ENCODE data around the gene GAPVD1. TPM values are rescaled to one million over a fixed set of nuclear protein-coding genes. Genes with fewer than 3 reads are reported as not detected.
"Not testable (repeated sequence)": the region's sequence is repeated elsewhere in the genome, so short reads cannot be mapped to it uniquely, and the experiment has no call there.

GAPVD1 gene
- total RNA-seq, 1 experiment from 2014 or later: 53.1 TPM

DNA sequence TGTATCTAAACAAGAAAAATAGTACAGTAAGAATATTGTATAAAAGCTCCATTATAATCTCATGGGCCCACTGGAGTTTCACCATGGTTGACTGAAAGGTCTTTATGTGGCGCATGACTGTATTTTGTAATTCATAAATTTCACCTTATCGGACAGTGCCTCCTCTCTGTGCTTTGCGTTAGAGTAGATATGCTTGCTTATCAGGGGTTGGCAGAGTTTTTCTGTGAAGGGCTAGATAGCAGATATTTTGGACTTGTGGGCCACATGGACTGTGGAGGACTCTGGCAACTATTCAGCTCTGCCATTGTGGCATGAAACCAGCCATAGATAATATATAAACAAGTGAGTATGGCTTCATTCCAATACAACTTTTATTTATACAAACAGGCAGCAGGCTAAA is 23.2 kb downstream of the GAPVD1 start:
- Histone ChIP-seq H3K9me3 (ENCODE audit: control insufficient read depth in 1 of 2, insufficient read depth in 1 of 2, low read depth in 1 of 2, low read length in 2 of 2) (no peaks in the 10 kb centered on the region), H3K4me1 (ENCODE audit: control insufficient read depth in 1 of 2, insufficient read depth in 2 of 2, low read length in 2 of 2) (peaks cover 2 to 11% of the 10 kb centered on the region in 2 experiments), H3K4me3 (replicated peaks in 1 of 2; ENCODE audit: low read depth in 1 of 2, low read length in 2 of 2) (no peak overlapping the region), H3K27ac (ENCODE audit: low read depth, low read length) (no peak overlapping the region), H2AFZ (ENCODE audit: low read depth, low read length, poor library complexity, severe bottlenecking) (no peak overlapping the region), H3K9me2 (ENCODE audit: insufficient read depth) (no peaks in the 10 kb centered on the region), H3K4me2 (ENCODE audit: low read length) (no peak overlapping the region), H3K36me3 (ENCODE audit: control insufficient read depth in 1 of 2, insufficient read depth in 2 of 2, low read length in 2 of 2) (no peaks in the 10 kb centered on the region), H3K27me3 (ENCODE audit: insufficient read depth, low read length) (no peaks in the 10 kb centered on the region), H3K9ac (ENCODE audit: low read length) (no peak overlapping the region), H4K20me1 (ENCODE audit: insufficient read depth) (peaks cover 3% of the 10 kb centered on the region; the same call in 1 of the 2 replicates), H3K79me2 (ENCODE audit: insufficient read depth, low read length) (peaks cover 90% of the 10 kb centered on the region)
- RAD21 ChIA-PET (ENCODE audit: low non-redundant PET in 1 of 2, low total read pairs in 2 of 2, uncharacterized antibody in 2 of 2, unreplicated experiment in 2 of 2): no interaction called here
- CTCF ChIA-PET: no interaction called here
- ATAC-seq (no peak), DNase-seq (ENCODE audit: low read depth, low spot score) (no peak)
- BruUV-seq (replicated peaks): no TSS peak
- intact Hi-C loops (cut with micrococcal nuclease): no loop called here
- POLR2A ChIA-PET: no interaction called here
- TF ChIP-seq EZH2 (IDR thresholded peaks at IDR 0.05): no peak
- no peak for TF ChIP-seq SP1 (IDR thresholded peaks at IDR 0.05; ENCODE audit: low read depth)
- no peak for TF ChIP-seq JUND (IDR thresholded peaks at IDR 0.05)
- no peak for TF ChIP-seq CEBPB (IDR thresholded peaks at IDR 0.05; ENCODE audit: low read depth)
- TF ChIP-seq ZFX (IDR thresholded peaks at IDR 0.05): no peak
- TF ChIP-seq, protein P1, sequence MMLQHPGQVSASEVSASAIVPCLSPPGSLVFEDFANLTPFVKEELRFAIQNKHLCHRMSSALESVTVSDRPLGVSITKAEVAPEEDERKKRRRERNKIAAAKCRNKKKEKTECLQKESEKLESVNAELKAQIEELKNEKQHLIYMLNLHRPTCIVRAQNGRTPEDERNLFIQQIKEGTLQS (IDR thresholded peaks at IDR 0.05): no peak
- TF ChIP-seq ELF1 (IDR thresholded peaks at IDR 0.05; ENCODE audit: borderline replicate concordance, low read depth): no peak
- TF ChIP-seq CBX3 (IDR thresholded peaks at IDR 0.05; ENCODE audit: low read depth): no peak

DNA sequence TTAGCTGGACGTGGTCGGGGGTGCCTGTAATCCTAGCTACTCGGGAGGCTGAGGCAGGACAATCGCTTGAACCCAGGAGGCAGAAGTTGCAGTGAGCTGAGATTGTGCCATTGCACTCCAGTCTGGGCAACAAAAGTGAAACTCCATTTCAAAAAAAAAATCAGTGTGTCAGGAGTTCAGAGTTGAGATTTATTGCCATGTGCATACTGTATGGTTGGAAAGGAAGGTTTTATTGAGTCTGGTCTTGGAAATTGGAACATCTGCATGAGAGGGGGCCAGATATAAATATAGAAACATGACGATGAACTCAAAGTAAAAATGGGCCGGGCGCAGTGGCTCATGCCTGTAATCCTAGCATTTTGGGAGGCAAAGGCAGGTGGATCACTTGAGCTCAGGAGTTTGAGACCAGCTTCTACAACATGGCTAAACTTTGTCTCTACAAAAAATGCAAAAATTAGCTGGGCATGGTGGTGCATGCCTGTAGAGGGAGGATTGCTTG is 25.4 kb downstream of the GAPVD1 start:
- POLR2A ChIA-PET; H3K27me3 ChIP-seq (ENCODE audit: insufficient read depth, low read length); CTCF ChIA-PET; H4K20me1 ChIP-seq (ENCODE audit: insufficient read depth); H3K4me2 ChIP-seq (ENCODE audit: low read length); H3K9me3 ChIP-seq (ENCODE audit: control insufficient read depth in 1 of 2, insufficient read depth in 1 of 2, low read depth in 1 of 2, low read length in 2 of 2); H2AFZ ChIP-seq (ENCODE audit: low read depth, low read length, poor library complexity, severe bottlenecking); ATAC-seq; H3K4me3 ChIP-seq (replicated peaks in 1 of 2; ENCODE audit: low read depth in 1 of 2, low read length in 2 of 2); RAD21 ChIA-PET (ENCODE audit: low non-redundant PET in 1 of 2, low total read pairs in 2 of 2, uncharacterized antibody in 2 of 2, unreplicated experiment in 2 of 2); H3K9ac ChIP-seq (ENCODE audit: low read length); DNase-seq (ENCODE audit: low read depth, low spot score); H3K36me3 ChIP-seq (ENCODE audit: control insufficient read depth in 1 of 2, insufficient read depth in 2 of 2, low read length in 2 of 2); H3K27ac ChIP-seq (ENCODE audit: low read depth, low read length); H3K9me2 ChIP-seq (ENCODE audit: insufficient read depth); intact Hi-C loops (cut with micrococcal nuclease); BruUV-seq (replicated peaks): not testable (repeated sequence)
- H3K79me2 ChIP-seq (ENCODE audit: insufficient read depth, low read length): peaks cover 90% of the 10 kb centered on the region
- H3K4me1 ChIP-seq (ENCODE audit: control insufficient read depth in 1 of 2, insufficient read depth in 2 of 2, low read length in 2 of 2): peaks cover 2 to 18% of the 10 kb centered on the region in 2 experiments
